ENCODE results near the gene ECHDC3. TPM values are rescaled to one million over a fixed set of nuclear protein-coding genes. Genes with fewer than 3 reads are reported as not detected.

ECHDC3 gene
- total and polyA plus RNA-seq, 2 donors (not counting 3 experiments of a cell fraction or from before 2014, with no cell fraction given) = 6.0 to 7.3 TPM

GRCh38 chr10:11810973-11811372 lies 68.8 kb downstream of the ECHDC3 start:
- CTCF ChIA-PET = interaction anchor here (2.7 to 6.1 kb wide), 3 partner anchors 9 to 28 kb away, joined by 19 to 46 read pairs (median 42); no protein-coding TSS in a partner anchor

More at GRCh38 chr10:11810973-11811372, 68.8 kb downstream of the ECHDC3 start:
- H3K9me3 ChIP-seq (replicated peaks; ENCODE audit: control insufficient read depth, insufficient read depth, low read length) = no peaks in the 10 kb centered on the region
- dilution Hi-C loops (cut with MboI; ENCODE audit: extremely low pct_ligation_motif_present, low sequenced_read_pairs) (no loop called here), intact Hi-C loops (cut with micrococcal nuclease) (no loop called here)
- no peaks in the 10 kb centered on the region for H3K36me3 ChIP-seq (ENCODE audit: control insufficient read depth in 2 of 2, extremely low read depth in 1 of 2, insufficient read depth in 2 of 2, low read length in 2 of 2)
- no peak overlapping the region for H2AFZ ChIP-seq (ENCODE audit: low read depth, low read length)
- H3K9ac ChIP-seq (replicated peaks; ENCODE audit: extremely low read depth, insufficient read depth, low read length) = no peak overlapping the region
- H3K27me3 ChIP-seq (ENCODE audit: control insufficient read depth in 2 of 2, insufficient read depth in 2 of 2, low read length in 2 of 2) = no peaks in the 10 kb centered on the region
- H3K79me2 ChIP-seq (ENCODE audit: control insufficient read depth, insufficient read depth, low read length) = no peaks in the 10 kb centered on the region
- TF ChIP-seq CTCF (IDR thresholded peaks at IDR 0.05; ENCODE audit: extremely low read depth in 1 of 2, insufficient read depth in 1 of 2, low read depth in 1 of 2, low read length in 2 of 2) (no peak), GATA2 (IDR thresholded peaks at IDR 0.05; ENCODE audit: insufficient read depth, insufficient read length, low read depth, low read length) (no peak), MAX (IDR thresholded peaks at IDR 0.05; ENCODE audit: insufficient read depth, insufficient read length) (no peak), POLR2AphosphoS5 (IDR thresholded peaks at IDR 0.05; ENCODE audit: insufficient read depth, low read depth, low read length) (no peak), JUN (IDR thresholded peaks at IDR 0.05; ENCODE audit: borderline replicate concordance, insufficient read depth, insufficient read length, low read depth) (no peak), MYC (IDR thresholded peaks at IDR 0.05; ENCODE audit: low read depth, low read length) (no peak), FOS (IDR thresholded peaks at IDR 0.05; ENCODE audit: borderline replicate concordance, insufficient read depth, low read length) (no peak), POLR2A (IDR thresholded peaks at IDR 0.05; ENCODE audit: low read depth, low read length) (no peak), EZH2 (IDR thresholded peaks at IDR 0.05; ENCODE audit: borderline replicate concordance, low read depth, low read length, severe bottlenecking) (no peak)
- no TSS peak for BruUV-seq (replicated peaks)
- H3K4me3 ChIP-seq (replicated peaks in 1 of 3; ENCODE audit: insufficient read depth in 1 of 3, low read depth in 1 of 3, low read length in 3 of 3) = no peak overlapping the region
- H3K4me2 ChIP-seq (ENCODE audit: insufficient read depth, low read length) = no peak overlapping the region
- no peaks in the 10 kb centered on the region for H3K9me1 ChIP-seq (replicated peaks; ENCODE audit: control insufficient read depth, extremely low read depth, insufficient read depth, low read length)
- no peak overlapping the region for H3K27ac ChIP-seq (ENCODE audit: insufficient read depth, low read depth, low read length)
- no peaks in the 10 kb centered on the region for H4K20me1 ChIP-seq (replicated peaks; ENCODE audit: control insufficient read depth, extremely low read depth, insufficient read depth, low read length)
- H3K4me1 ChIP-seq (ENCODE audit: control insufficient read depth, extremely low read depth, insufficient read depth, low read length) = peaks cover 20% of the 10 kb centered on the region
- FAIRE-seq (no peak), DNase-seq (ENCODE audit: low read depth, low spot score) (no peak)
- POLR2A ChIA-PET = no interaction called here
